K562 (cell line): ENCODE results near the gene MTF1. TPM values are rescaled to one million over a fixed set of nuclear protein-coding genes. Genes with fewer than 3 reads are reported as not detected.

ENCODE experiments used
- EGR1 ChIP-seq: fragments of 450-650 bp; conservative IDR thresholded peaks from 2 replicates; pipeline ENCODE4 v1.6.1; 2017; ENCODE audit warnings: mild to moderate bottlenecking
- FOXP4 ChIP-seq: sonication (generic); formaldehyde crosslinking; IDR thresholded peaks from 2 replicates; pipeline ENCODE4 v1.8.0; 2022; ENCODE audit warnings: mild to moderate bottlenecking, missing genetic modification reagents, borderline replicate concordance
- MXI1 ChIP-seq: IDR thresholded peaks from 2 replicates; pipeline ENCODE4 v1.6.1; 2011; ENCODE audit warnings: low read depth, mild to moderate bottlenecking, improper control_type of control experiment, low read length
- NR2C1 ChIP-seq, 2 experiments: fragments of 450-650 bp; IDR thresholded peaks; 2 replicates each; pipeline ENCODE4 v1.6.1; 2017; ENCODE audit warnings: mild to moderate bottlenecking in 2 of 2, antibody characterized with exemption in 1 of 2, inconsistent platforms in 1 of 2, missing compliant biosample characterization in 1 of 2, missing genetic modification characterization in 1 of 2
- NR2C2 ChIP-seq, 2 experiments: fragments of 200-800 bp in 1 of 2; sonication (Bioruptor generic) in 1 of 2; sonication (generic) in 1 of 2; formaldehyde crosslinking in 1 of 2; IDR thresholded peaks; 2 replicates each; pipeline versions ENCODE4 v1.6.1 to v1.8.0; 2016 to 2022; ENCODE audit warnings: mild to moderate bottlenecking in 1 of 2, missing compliant biosample characterization in 1 of 2, missing genetic modification characterization in 1 of 2, missing genetic modification reagents in 1 of 2
- PCBP1 ChIP-seq: fragments of 200-400 bp; formaldehyde crosslinking; IDR thresholded peaks from 2 replicates; pipeline ENCODE4 v1.6.1; 2018; ENCODE audit warnings: mild to moderate bottlenecking, low read depth, low read length; ENCODE audit not compliant: poor library complexity, severe bottlenecking
- RNF219 ChIP-seq: fragments of 250-450 bp; sonication (Bioruptor Pico); IDR thresholded peaks from 2 replicates; pipeline ENCODE4 v1.5.0; 2022; ENCODE audit warnings: mild to moderate bottlenecking
- XRCC5 ChIP-seq: fragments of 200-400 bp; formaldehyde crosslinking; IDR thresholded peaks from 2 replicates; pipeline ENCODE4 v1.6.1; 2017; ENCODE audit warnings: low read depth, mild to moderate bottlenecking, low read length
- ZNF449 ChIP-seq: fragments of 250-450 bp; sonication (Bioruptor Pico); IDR thresholded peaks from 2 replicates; pipeline ENCODE4 v1.8.0; 2022; ENCODE audit warnings: moderate library complexity, mild to moderate bottlenecking, inconsistent platforms
- polyA plus RNA-seq, 8 experiments: library from polyadenylated mRNA; depleted of rRNA in 4 of 8; stranded (reverse) in 5 of 8; unstranded in 3 of 8; fragments of >200 nt; fragmentation: Nextera tagmentation in 2 of 8; fragmentation: Illumina TruSeq in 1 of 8; extraction: Ambion mirVana in 2 of 8; extraction: Trizol in 1 of 8; gene quantifications; 2 replicates each; pipeline versions ENCODE4 v1.2.1 to v1.2.3, GENCODE V29; 2011 to 2014; ENCODE audit warnings: inconsistent platforms in 1 of 8, missing spikeins in 1 of 8
- total RNA-seq, 7 experiments: library from RNA; depleted of rRNA in 6 of 7; stranded (reverse); fragments of >200 nt in 6 of 7; fragmentation: Illumina TruSeq in 2 of 7; extraction: Trizol in 2 of 7; gene quantifications; 2 replicates each; pipeline versions ENCODE4 v1.2.1 to v1.2.3, GENCODE V29; 2011 to 2021; ENCODE audit warnings: low replicate concordance in 1 of 7

The MTF1 gene
- total and polyA plus RNA-seq, 9 of the 15 experiments (the other 6 are each of a cell fraction or from before 2014, with no cell fraction given): 1.1 to 12.2 (median 4.3) TPM

GRCh38 chr1:37809942-37810341 lies 49.5 kb downstream of the MTF1 start (continued):
- TF ChIP-seq RNF219 (CRISPR knock-in tag): no peak
- no peak for TF ChIP-seq PCBP1
- peak; percentile 73 for TF ChIP-seq EGR1
- TF ChIP-seq NR2C1 (IDR thresholded peaks at IDR 0.05): peak; percentile 56; the same call in 1 of the 2 replicates
- TF ChIP-seq NR2C1 (tag; IDR thresholded peaks at IDR 0.05): peak; percentile 72
- TF ChIP-seq XRCC5: no peak
- TF ChIP-seq FOXP4 (CRISPR knock-in tag): no peak
- TF ChIP-seq NR2C2 (CRISPR knock-in tag; IDR thresholded peaks at IDR 0.05): no peak
- TF ChIP-seq NR2C2 (tag; IDR thresholded peaks at IDR 0.05): peak; percentile 55; the same call in 1 of the 2 replicates
- no peak for TF ChIP-seq ZNF449
- no peak for TF ChIP-seq MXI1
